HCT116 (cell line): Measurements from ENCODE around the gene PHF21B. TPM values are rescaled to one million over a fixed set of nuclear protein-coding genes. Genes with fewer than 3 reads are reported as not detected.

Experiments used
- ATAC-seq: fragments of 200-7000 bp; cut with Tn5 transposase; 2 replicates; pipeline ENCODE4 v1.9.1; 2020; ENCODE audit warnings: mild to moderate bottlenecking, moderate library complexity
- BruUV-seq: library from RNA; stranded (reverse); fragments of 400-500 nt; replicated peaks from 2 replicates; lab custom pipeline; 2021; lab: Mats Ljungman, UMichigan
- CTCF ChIA-PET: fragments of 300-600 bp; sonication (Branson Sonifier 250); formaldehyde crosslinking; loops from one replicate; lab custom pipeline; 2021; ENCODE audit warnings: antibody characterized with exemption; lab: Charles Lee
- POLR2A ChIA-PET: fragments of 300-600, 350-600 bp; sonication (Branson Sonifier 250); formaldehyde crosslinking; loops from one replicate; lab custom pipeline; 2021; ENCODE audit warnings: antibody characterized with exemption; lab: Charles Lee
- RAD21 ChIA-PET, 2 experiments: fragments of 300-600 bp; sonication (Branson Sonifier 250); formaldehyde crosslinking; loops; one replicate each; lab custom pipeline; 2023; ENCODE audit warnings: low total read pairs in 2 of 2; ENCODE audit not compliant: uncharacterized antibody in 2 of 2, unreplicated experiment in 2 of 2, low non-redundant PET in 1 of 2; lab: Charles Lee
- DNase-seq: peaks from one replicate; pipeline ENCODE4 v3.0.0-alpha.2; 2010; ENCODE audit warnings: low read depth, low spot score
- H2AFZ ChIP-seq: fragments of 200-600 bp; shearing (Covaris generic), sonication (generic); 2 replicates; pipeline ENCODE4 v1.6.1; 2017; ENCODE audit warnings: low read depth, mixed run types, mixed read lengths, antibody characterized with exemption, low read length; ENCODE audit not compliant: poor library complexity, severe bottlenecking
- H3K27ac ChIP-seq: 2 replicates; pipeline ENCODE4 v1.5.1; 2012; ENCODE audit warnings: low read depth, low read length
- H3K27me3 ChIP-seq: fragments of 200-600 bp; sonication (generic); 2 replicates; pipeline ENCODE4 v1.6.1; 2016; ENCODE audit warnings: mixed run types, low read length, mixed read lengths; ENCODE audit not compliant: insufficient read depth
- H3K36me3 ChIP-seq, 2 experiments: fragments of 200-500 bp in 1 of 2; fragments of 200-600 bp in 1 of 2; sonication (Bioruptor generic) in 1 of 2; sonication (generic) in 1 of 2; 2 replicates each; pipeline versions ENCODE4 v1.5.1 to v1.6.1; 2014 to 2016; ENCODE audit warnings: low read length in 2 of 2, inconsistent platforms in 1 of 2, mixed read lengths in 1 of 2, mixed run types in 1 of 2; ENCODE audit not compliant: insufficient read depth in 2 of 2, control insufficient read depth in 1 of 2
- H3K4me1 ChIP-seq, 2 experiments: fragments of 200-600 bp in 1 of 2; sonication (generic) in 1 of 2; 2 replicates each; pipeline versions ENCODE4 v1.5.1 to v1.6.1; 2012 to 2017; ENCODE audit warnings: low read length in 2 of 2, inconsistent platforms in 1 of 2, mild to moderate bottlenecking in 1 of 2, mixed read lengths in 1 of 2, mixed run types in 1 of 2, moderate library complexity in 1 of 2; ENCODE audit not compliant: insufficient read depth in 2 of 2, control insufficient read depth in 1 of 2
- H3K4me2 ChIP-seq: fragments of 200-600 bp; sonication (generic); 2 replicates; pipeline ENCODE4 v1.6.1; 2017; ENCODE audit warnings: mixed run types, low read length, mixed read lengths
- H3K4me3 ChIP-seq, 2 experiments: fragments of 200-600 bp in 1 of 2; sonication (generic) in 1 of 2; replicated peaks in 1 of 2; 2 replicates each; pipeline ENCODE4 v1.5.1; 2011 to 2016; ENCODE audit warnings: low read length in 2 of 2, control low read depth in 1 of 2, low read depth in 1 of 2, mild to moderate bottlenecking in 1 of 2, mixed read lengths in 1 of 2, mixed run types in 1 of 2
- H3K79me2 ChIP-seq: fragments of 200-600 bp; sonication (generic); 2 replicates; pipeline ENCODE4 v1.6.1; 2017; ENCODE audit warnings: mild to moderate bottlenecking, mixed run types, low read length, moderate library complexity, mixed read lengths; ENCODE audit not compliant: insufficient read depth
- H3K9ac ChIP-seq: fragments of 200-600 bp; sonication (generic); 2 replicates; pipeline ENCODE4 v1.6.1; 2016; ENCODE audit warnings: low read length, mixed read lengths
- H3K9me2 ChIP-seq: fragments of 200-600 bp; sonication (generic), shearing (Covaris generic); 2 replicates; pipeline ENCODE4 v1.6.1; 2017; ENCODE audit warnings: mixed run types, mild to moderate bottlenecking, moderate library complexity; ENCODE audit not compliant: insufficient read depth
- H3K9me3 ChIP-seq, 2 experiments: fragments of 200-500 bp in 1 of 2; fragments of 200-600 bp in 1 of 2; sonication (Bioruptor generic) in 1 of 2; sonication (generic) in 1 of 2; 2 replicates each; pipeline ENCODE4 v1.6.1; 2014 to 2017; ENCODE audit warnings: low read length in 2 of 2, mixed read lengths in 2 of 2, inconsistent platforms in 1 of 2, low read depth in 1 of 2, mild to moderate bottlenecking in 1 of 2, mixed run types in 1 of 2, moderate library complexity in 1 of 2; ENCODE audit not compliant: control insufficient read depth in 1 of 2, insufficient read depth in 1 of 2
- H4K20me1 ChIP-seq: fragments of 200-600 bp; sonication (generic), shearing (Covaris generic); 2 replicates; pipeline ENCODE4 v1.6.1; 2017; ENCODE audit warnings: mixed run types, mild to moderate bottlenecking, moderate library complexity; ENCODE audit not compliant: insufficient read depth
- CEBPB ChIP-seq: IDR thresholded peaks from 2 replicates; pipeline ENCODE4 v1.6.1; 2012; ENCODE audit warnings: low read depth
- EGR1 ChIP-seq: IDR thresholded peaks from 2 replicates; pipeline ENCODE4 v1.6.1; 2012; ENCODE audit warnings: low read depth
- ELF1 ChIP-seq: IDR thresholded peaks from 2 replicates; pipeline ENCODE4 v1.6.1; 2012; ENCODE audit warnings: low read depth, borderline replicate concordance
- EZH2 ChIP-seq: fragments of 200-600 bp; sonication (generic); IDR thresholded peaks from 2 replicates; pipeline ENCODE4 v1.6.1; 2017; ENCODE audit warnings: antibody characterized with exemption, mixed run types
- EZH2phosphoT487 ChIP-seq: fragments of 200-600 bp; IDR thresholded peaks from 2 replicates; pipeline ENCODE4 v1.6.1; 2018; ENCODE audit warnings: antibody characterized with exemption, borderline replicate concordance
- FOSL1 ChIP-seq: IDR thresholded peaks from 2 replicates; pipeline ENCODE4 v1.6.1; 2012; ENCODE audit warnings: low read depth
- JUND ChIP-seq: IDR thresholded peaks from 2 replicates; pipeline ENCODE4 v1.6.1; 2012
- POLR2A ChIP-seq: IDR thresholded peaks from 2 replicates; pipeline ENCODE4 v1.7.0; 2011; ENCODE audit warnings: borderline replicate concordance; ENCODE audit not compliant: insufficient read depth, insufficient read length; ENCODE audit errors: extremely low read depth
- POLR2AphosphoS5 ChIP-seq: IDR thresholded peaks from 2 replicates; pipeline ENCODE4 v1.6.1; 2011; ENCODE audit warnings: mild to moderate bottlenecking, low read depth, low read length, moderate library complexity
- SIN3A ChIP-seq: IDR thresholded peaks from 2 replicates; pipeline ENCODE4 v1.6.1; 2012; ENCODE audit warnings: low read depth
- SP1 ChIP-seq: IDR thresholded peaks from 2 replicates; pipeline ENCODE4 v1.6.1; 2012; ENCODE audit warnings: low read depth
- SRF ChIP-seq: IDR thresholded peaks from 2 replicates; pipeline ENCODE4 v1.6.1; 2012; ENCODE audit warnings: low read depth
- TCF7L2 ChIP-seq: IDR thresholded peaks from 2 replicates; pipeline ENCODE4 v1.7.0; 2011; ENCODE audit warnings: borderline replicate concordance, inconsistent platforms; ENCODE audit not compliant: insufficient read depth, insufficient read length; ENCODE audit errors: extremely low read depth
- ZBTB33 ChIP-seq: IDR thresholded peaks from 2 replicates; pipeline ENCODE4 v1.6.1; 2011; ENCODE audit warnings: mild to moderate bottlenecking, low read length, moderate library complexity; ENCODE audit not compliant: insufficient replicate concordance; ENCODE audit errors: extremely low read depth
- ZNF274 ChIP-seq: fragments of 200-500 bp; sonication (Bioruptor generic); IDR thresholded peaks from 2 replicates; pipeline ENCODE4 v1.6.1; 2014; ENCODE audit warnings: mild to moderate bottlenecking, low read depth, low read length, inconsistent platforms
- intact Hi-C: fragments of 100-400 bp; cut with micrococcal nuclease; formaldehyde crosslinking; loops from 2 replicates; pipeline ENCODE4 v1.10.0; 2022
- total RNA-seq: library from RNA; stranded (reverse); gene quantifications from one replicate; pipeline ENCODE4 v1.2.1, GENCODE V29; 2021; ENCODE audit not compliant: unreplicated experiment
- TF ChIP-seq, protein P1 (sequence below): IDR thresholded peaks from 2 replicates; pipeline ENCODE4 v1.6.1; 2012; ENCODE audit warnings: low read depth

Gene PHF21B
- total RNA-seq, 1 experiment from 2014 or later, result not detected

GRCh38 chr22:44919691-44920090 is 90.1 kb downstream of the PHF21B start:
- ChIA-PET RAD21 (no interaction called here), POLR2A (no interaction called here)
- no peaks in the 10 kb centered on the region for H3K27me3 ChIP-seq

GRCh38 chr22:44918925-44919392 is 90.8 kb downstream of the PHF21B start:
- no peak overlapping the region for H3K27ac ChIP-seq
- no peaks in the 10 kb centered on the region for H3K9me2 ChIP-seq
- intact Hi-C loops, result no loop called here
- no peak for ATAC-seq
- ChIA-PET POLR2A (no interaction called here), RAD21 (no interaction called here), CTCF (no interaction called here)
- no peak overlapping the region for H2AFZ ChIP-seq
- H3K9ac ChIP-seq, result no peak overlapping the region
- H3K79me2 ChIP-seq, result no peaks in the 10 kb centered on the region
- no TSS peak for BruUV-seq
- no peaks in the 10 kb centered on the region for H3K27me3 ChIP-seq
- no peak overlapping the region for H3K4me3 ChIP-seq
- no peak overlapping the region for H3K4me2 ChIP-seq
- no peaks in the 10 kb centered on the region for H3K4me1 ChIP-seq
- TF ChIP-seq POLR2AphosphoS5 (no peak), TCF7L2 (no peak), SIN3A (no peak), SP1 (no peak), SRF (no peak), EGR1 (no peak), ZBTB33 (no peak), EZH2phosphoT487 (no peak), POLR2A (no peak), ZNF274 (no peak), EZH2 (no peak), ELF1 (no peak), CEBPB (no peak), FOSL1 (no peak)
- TF ChIP-seq, protein P1, sequence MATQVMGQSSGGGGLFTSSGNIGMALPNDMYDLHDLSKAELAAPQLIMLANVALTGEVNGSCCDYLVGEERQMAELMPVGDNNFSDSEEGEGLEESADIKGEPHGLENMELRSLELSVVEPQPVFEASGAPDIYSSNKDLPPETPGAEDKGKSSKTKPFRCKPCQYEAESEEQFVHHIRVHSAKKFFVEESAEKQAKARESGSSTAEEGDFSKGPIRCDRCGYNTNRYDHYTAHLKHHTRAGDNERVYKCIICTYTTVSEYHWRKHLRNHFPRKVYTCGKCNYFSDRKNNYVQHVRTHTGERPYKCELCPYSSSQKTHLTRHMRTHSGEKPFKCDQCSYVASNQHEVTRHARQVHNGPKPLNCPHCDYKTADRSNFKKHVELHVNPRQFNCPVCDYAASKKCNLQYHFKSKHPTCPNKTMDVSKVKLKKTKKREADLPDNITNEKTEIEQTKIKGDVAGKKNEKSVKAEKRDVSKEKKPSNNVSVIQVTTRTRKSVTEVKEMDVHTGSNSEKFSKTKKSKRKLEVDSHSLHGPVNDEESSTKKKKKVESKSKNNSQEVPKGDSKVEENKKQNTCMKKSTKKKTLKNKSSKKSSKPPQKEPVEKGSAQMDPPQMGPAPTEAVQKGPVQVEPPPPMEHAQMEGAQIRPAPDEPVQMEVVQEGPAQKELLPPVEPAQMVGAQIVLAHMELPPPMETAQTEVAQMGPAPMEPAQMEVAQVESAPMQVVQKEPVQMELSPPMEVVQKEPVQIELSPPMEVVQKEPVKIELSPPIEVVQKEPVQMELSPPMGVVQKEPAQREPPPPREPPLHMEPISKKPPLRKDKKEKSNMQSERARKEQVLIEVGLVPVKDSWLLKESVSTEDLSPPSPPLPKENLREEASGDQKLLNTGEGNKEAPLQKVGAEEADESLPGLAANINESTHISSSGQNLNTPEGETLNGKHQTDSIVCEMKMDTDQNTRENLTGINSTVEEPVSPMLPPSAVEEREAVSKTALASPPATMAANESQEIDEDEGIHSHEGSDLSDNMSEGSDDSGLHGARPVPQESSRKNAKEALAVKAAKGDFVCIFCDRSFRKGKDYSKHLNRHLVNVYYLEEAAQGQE, result no peak
- no peaks in the 10 kb centered on the region for H3K9me3 ChIP-seq
- H3K36me3 ChIP-seq, result no peaks in the 10 kb centered on the region
- DNase-seq, result no peak
- H4K20me1 ChIP-seq, result no peaks in the 10 kb centered on the region

More at GRCh38 chr22:44919691-44920090, 90.1 kb downstream of the PHF21B start:
- CTCF ChIA-PET, result no interaction called here
- Histone ChIP-seq H4K20me1 (no peaks in the 10 kb centered on the region), H3K4me2 (no peak overlapping the region), H3K36me3 (no peaks in the 10 kb centered on the region), H2AFZ (no peak overlapping the region), H3K4me3 (no peak overlapping the region), H3K9me3 (0 out of 4 replicates have a peak, but pooled peaks cover 0 to 3% of the 10 kb centered on the region in 2 experiments), H3K79me2 (no peaks in the 10 kb centered on the region), H3K9me2 (no peaks in the 10 kb centered on the region), H3K4me1 (no peaks in the 10 kb centered on the region), H3K27ac (no peak overlapping the region), H3K9ac (no peak overlapping the region)
- TF ChIP-seq SRF, result no peak
- no peak for TF ChIP-seq ELF1
- no peak for TF ChIP-seq JUND
- no peak for TF ChIP-seq EZH2
- no peak for TF ChIP-seq SP1
- no peak for TF ChIP-seq EGR1
- TF ChIP-seq POLR2A, result no peak
- intact Hi-C loops, result no loop called here
- DNase-seq (no peak), ATAC-seq (no peak)
- BruUV-seq, result no TSS peak
